Omental fat pad (tissue), 4 donors: ENCODE data around the gene MAP6D1. TPM values are rescaled to one million over a fixed set of nuclear protein-coding genes. Genes with fewer than 3 reads are reported as not detected.

Experiments used
- ATAC-seq: fragments of 150-250 bp; one replicate; pipeline ENCODE4 v1.9.1; 2016; ENCODE audit warnings: mild to moderate bottlenecking, moderate library complexity; ENCODE audit not compliant: low FRiP score
- DNase-seq: peaks from one replicate; pipeline ENCODE4 v3.0.0-alpha.2; 2019; ENCODE audit warnings: low spot score
- CTCF ChIP-seq, 3 donors: fragments of 450-650 bp; IDR thresholded peaks; one replicate each; pipeline ENCODE4 v1.5.1; 2016 to 2017; ENCODE audit warnings: antibody characterized with exemption in 3 of 3, mild to moderate bottlenecking in 3 of 3, moderate library complexity in 2 of 3
- total RNA-seq, 4 donors: library from RNA; depleted of rRNA; stranded (reverse); fragments of >200 nt; gene quantifications; one replicate each; pipeline ENCODE4 v1.1.0, GENCODE V29; 2016

The MAP6D1 gene
- total RNA-seq, 4 donors from 2014 or later = 1.8 to 2.8 (median 2.4) TPM; not detected in 1

GRCh38 chr3:183766107-183766506 is 59.3 kb downstream of the MAP6D1 start:
- TF ChIP-seq CTCF (IDR thresholded peaks at IDR 0.05) = no peak
- no peak for ATAC-seq
- no peak for DNase-seq

Other genes with a start within 250 kb of the MAP6D1 start
- gene KLHL24, start 190.0 kb downstream of the MAP6D1 start, total RNA-seq = 10 to 100 TPM; 47.2 to 99.5 (median 80.3) TPM
- 10 to 100 TPM; 17.7 to 36.1 (median 23.7) TPM for gene YEATS2, start 127.8 kb downstream of the MAP6D1 start, total RNA-seq
- 10 to 100 TPM; 40.8 to 57.0 (median 47.6) TPM for gene PARL, start 59.3 kb upstream of the MAP6D1 start, total RNA-seq
- gene ABCC5, start 192.3 kb upstream of the MAP6D1 start, total RNA-seq = 10 to 100 TPM; 19.7 to 32.0 (median 27.2) TPM
- gene HTR3D, start 206.2 kb upstream of the MAP6D1 start, total RNA-seq = not detected
- gene HTR3C, start 227.5 kb upstream of the MAP6D1 start, total RNA-seq = under 1 TPM in 1 of 4 donors, not detected in 3; 0.48 TPM